GM12878 (cell line): Measurements from ENCODE around the gene CSK. TPM values are rescaled to one million over a fixed set of nuclear protein-coding genes. Genes with fewer than 3 reads are reported as not detected.

Source experiments
- BCL11A ChIP-seq: IDR thresholded peaks from 2 replicates; pipeline ENCODE4 v1.6.1; 2011; ENCODE audit warnings: low read depth, low read length
- BMI1 ChIP-seq: fragments of 450-650 bp; IDR thresholded peaks from 2 replicates; pipeline ENCODE4 v1.6.1; 2016; ENCODE audit warnings: mild to moderate bottlenecking, moderate library complexity, borderline replicate concordance
- CHD2 ChIP-seq: IDR thresholded peaks from 2 replicates; pipeline ENCODE4 v1.6.1; 2011; ENCODE audit warnings: low read depth, low read length, improper control_type of control experiment, borderline replicate concordance
- DPF2 ChIP-seq: fragments of 450-650 bp; IDR thresholded peaks from 2 replicates; pipeline ENCODE4 v1.6.1; 2017; ENCODE audit warnings: mild to moderate bottlenecking
- EP300 ChIP-seq, 2 experiments: fragments of 150-350 bp in 1 of 2; IDR thresholded peaks; 2 replicates each; pipeline ENCODE4 v1.6.1; 2011 to 2012; ENCODE audit warnings: low read depth in 2 of 2, low read length in 2 of 2, borderline replicate concordance in 1 of 2, improper control_type of control experiment in 1 of 2, inconsistent platforms in 1 of 2; ENCODE audit not compliant: control insufficient read depth in 1 of 2
- ETV6 ChIP-seq, 2 experiments: fragments of 450-650 bp in 1 of 2; IDR thresholded peaks in 1 of 2; conservative IDR thresholded peaks in 1 of 2; 2 replicates each; pipeline ENCODE4 v1.6.1; 2014; ENCODE audit warnings: antibody characterized with exemption in 1 of 2, borderline replicate concordance in 1 of 2, low read depth in 1 of 2, mild to moderate bottlenecking in 1 of 2, moderate library complexity in 1 of 2
- GATAD2B ChIP-seq: fragments of 450-650 bp; conservative IDR thresholded peaks from 2 replicates; pipeline ENCODE4 v1.6.1; 2017; ENCODE audit warnings: low read depth, mild to moderate bottlenecking, moderate library complexity
- HDGF ChIP-seq: fragments of 450-650 bp; IDR thresholded peaks from 2 replicates; pipeline ENCODE4 v1.6.1; 2016; ENCODE audit warnings: antibody characterized with exemption
- MTA2 ChIP-seq: fragments of 450-650 bp; IDR thresholded peaks from 2 replicates; pipeline ENCODE4 v1.6.1; 2016; ENCODE audit warnings: low read depth, mild to moderate bottlenecking, moderate library complexity
- MXI1 ChIP-seq: fragments of 150-350 bp; IDR thresholded peaks from 2 replicates; pipeline ENCODE4 v1.6.1; 2011; ENCODE audit warnings: low read depth, mild to moderate bottlenecking, inconsistent platforms, low read length, improper control_type of control experiment
- NR2F1 ChIP-seq: fragments of 450-650 bp; conservative IDR thresholded peaks from 2 replicates; pipeline ENCODE4 v1.6.1; 2017; ENCODE audit warnings: mild to moderate bottlenecking
- SMAD1 ChIP-seq: fragments of 450-650 bp; IDR thresholded peaks from 2 replicates; pipeline ENCODE4 v1.6.1; 2018; ENCODE audit warnings: mild to moderate bottlenecking, low read depth; ENCODE audit not compliant: partially characterized antibody
- STAT1 ChIP-seq: fragments of 450-650 bp; conservative IDR thresholded peaks from 2 replicates; pipeline ENCODE4 v1.6.1; 2014; ENCODE audit warnings: antibody characterized with exemption, mild to moderate bottlenecking
- TCF3 ChIP-seq: IDR thresholded peaks from 2 replicates; pipeline ENCODE4 v1.6.1; 2012; ENCODE audit warnings: low read depth, mild to moderate bottlenecking, low read length, borderline replicate concordance; ENCODE audit not compliant: insufficient read depth
- polyA plus RNA-seq, 11 experiments: library from polyadenylated mRNA; depleted of rRNA in 4 of 11; unstranded in 6 of 11; stranded (reverse) in 5 of 11; fragments of >200 nt; fragmentation: Nextera tagmentation in 4 of 11; fragmentation: Illumina TruSeq in 1 of 11; extraction: Ambion mirVana in 4 of 11; extraction: Trizol in 1 of 11; gene quantifications; 1 replicate in 1 of 11; 2 replicates in 10 of 11; pipeline versions ENCODE4 v1.2.1 to v1.2.3, GENCODE V29; 2011 to 2016; ENCODE audit warnings: inconsistent platforms in 2 of 11, missing spikeins in 2 of 11, low read depth in 1 of 11
- total RNA-seq, 4 experiments: library from RNA; depleted of rRNA in 3 of 4; stranded (reverse); fragments of >200 nt in 3 of 4; fragmentation: Illumina TruSeq in 1 of 4; extraction: Trizol in 1 of 4; gene quantifications; 2 replicates each; pipeline versions ENCODE4 v1.2.1 to v1.2.3, GENCODE V29; 2013 to 2021
- TF ChIP-seq, protein P1 (sequence below): fragments of 450-650 bp; IDR thresholded peaks from 2 replicates; pipeline ENCODE4 v1.6.1; 2017; ENCODE audit warnings: antibody characterized with exemption, mild to moderate bottlenecking, moderate library complexity
- TF ChIP-seq, protein P2 (sequence below): IDR thresholded peaks from 2 replicates; pipeline ENCODE4 v1.6.1; 2012; ENCODE audit warnings: low read depth, low read length, improper control_type of control experiment
- TF ChIP-seq, protein P3 (sequence below): fragments of 450-650 bp; conservative IDR thresholded peaks from 2 replicates; pipeline ENCODE4 v1.6.1; 2017; ENCODE audit warnings: mild to moderate bottlenecking, moderate library complexity
- TF ChIP-seq, protein P4 (sequence below): fragments of 450-650 bp; IDR thresholded peaks from 2 replicates; pipeline ENCODE4 v1.6.1; 2017; ENCODE audit warnings: mild to moderate bottlenecking, moderate library complexity

CSK gene
- total and polyA plus RNA-seq, 10 of the 15 experiments (the other 5 are each of a cell fraction or from before 2014, with no cell fraction given), result 3.4 to 327 (median 75.8) TPM

DNA sequence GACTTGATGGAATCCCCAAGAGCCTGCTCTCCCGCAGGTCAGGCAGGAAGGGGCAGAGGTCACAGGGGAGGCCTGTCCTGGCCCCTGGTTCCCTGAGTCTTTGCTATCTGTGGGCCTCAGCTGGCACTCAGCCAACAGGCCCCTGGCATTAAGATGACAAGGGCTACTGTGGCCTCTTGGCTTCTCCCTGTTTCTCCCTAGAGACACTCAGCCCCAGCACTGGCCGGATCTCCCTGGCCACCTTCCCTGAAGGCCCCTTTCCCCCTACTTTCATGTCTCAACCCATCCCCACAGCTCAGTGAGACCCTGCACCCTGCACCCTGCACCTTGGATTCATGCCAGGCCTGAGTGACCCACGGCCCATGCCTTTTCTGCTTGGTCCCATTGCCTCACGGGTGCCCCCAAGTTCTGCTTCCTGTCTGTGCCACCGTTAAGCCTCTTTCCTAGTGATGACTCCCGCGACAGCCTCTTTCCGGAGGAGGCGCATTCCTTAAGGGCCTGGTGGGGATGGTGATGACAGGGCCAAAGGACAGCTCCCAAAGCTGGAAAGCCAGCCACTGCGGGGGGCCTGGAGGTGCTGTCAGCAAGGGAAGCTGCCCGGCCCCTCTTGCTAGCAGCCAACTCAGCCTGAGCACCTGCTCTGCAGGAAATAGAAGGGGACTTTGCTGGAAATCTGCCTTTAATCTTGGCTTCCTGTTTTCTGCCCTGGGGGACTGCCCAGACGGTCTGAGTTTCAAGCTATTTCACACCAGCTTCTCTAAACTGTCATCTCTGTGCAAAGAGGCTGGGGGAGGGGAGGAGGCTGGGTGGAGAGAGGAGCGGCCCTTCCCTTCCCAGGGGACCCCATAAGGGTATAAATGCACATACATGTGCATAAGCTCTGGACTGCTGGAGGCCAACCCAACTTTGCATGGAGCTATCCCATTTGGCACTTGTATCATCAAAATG, 4.8 kb upstream of the CSK start (continued):
- TF ChIP-seq, protein P1, sequence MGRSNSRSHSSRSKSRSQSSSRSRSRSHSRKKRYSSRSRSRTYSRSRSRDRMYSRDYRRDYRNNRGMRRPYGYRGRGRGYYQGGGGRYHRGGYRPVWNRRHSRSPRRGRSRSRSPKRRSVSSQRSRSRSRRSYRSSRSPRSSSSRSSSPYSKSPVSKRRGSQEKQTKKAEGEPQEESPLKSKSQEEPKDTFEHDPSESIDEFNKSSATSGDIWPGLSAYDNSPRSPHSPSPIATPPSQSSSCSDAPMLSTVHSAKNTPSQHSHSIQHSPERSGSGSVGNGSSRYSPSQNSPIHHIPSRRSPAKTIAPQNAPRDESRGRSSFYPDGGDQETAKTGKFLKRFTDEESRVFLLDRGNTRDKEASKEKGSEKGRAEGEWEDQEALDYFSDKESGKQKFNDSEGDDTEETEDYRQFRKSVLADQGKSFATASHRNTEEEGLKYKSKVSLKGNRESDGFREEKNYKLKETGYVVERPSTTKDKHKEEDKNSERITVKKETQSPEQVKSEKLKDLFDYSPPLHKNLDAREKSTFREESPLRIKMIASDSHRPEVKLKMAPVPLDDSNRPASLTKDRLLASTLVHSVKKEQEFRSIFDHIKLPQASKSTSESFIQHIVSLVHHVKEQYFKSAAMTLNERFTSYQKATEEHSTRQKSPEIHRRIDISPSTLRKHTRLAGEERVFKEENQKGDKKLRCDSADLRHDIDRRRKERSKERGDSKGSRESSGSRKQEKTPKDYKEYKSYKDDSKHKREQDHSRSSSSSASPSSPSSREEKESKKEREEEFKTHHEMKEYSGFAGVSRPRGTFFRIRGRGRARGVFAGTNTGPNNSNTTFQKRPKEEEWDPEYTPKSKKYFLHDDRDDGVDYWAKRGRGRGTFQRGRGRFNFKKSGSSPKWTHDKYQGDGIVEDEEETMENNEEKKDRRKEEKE, result peak; percentile 67; the same call in 1 of the 2 replicates
- no peak for TF ChIP-seq STAT1
- TF ChIP-seq, protein P2, sequence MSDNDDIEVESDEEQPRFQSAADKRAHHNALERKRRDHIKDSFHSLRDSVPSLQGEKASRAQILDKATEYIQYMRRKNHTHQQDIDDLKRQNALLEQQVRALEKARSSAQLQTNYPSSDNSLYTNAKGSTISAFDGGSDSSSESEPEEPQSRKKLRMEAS, result no peak; the same call in 1 of the 2 replicates
- TF ChIP-seq, protein P3, sequence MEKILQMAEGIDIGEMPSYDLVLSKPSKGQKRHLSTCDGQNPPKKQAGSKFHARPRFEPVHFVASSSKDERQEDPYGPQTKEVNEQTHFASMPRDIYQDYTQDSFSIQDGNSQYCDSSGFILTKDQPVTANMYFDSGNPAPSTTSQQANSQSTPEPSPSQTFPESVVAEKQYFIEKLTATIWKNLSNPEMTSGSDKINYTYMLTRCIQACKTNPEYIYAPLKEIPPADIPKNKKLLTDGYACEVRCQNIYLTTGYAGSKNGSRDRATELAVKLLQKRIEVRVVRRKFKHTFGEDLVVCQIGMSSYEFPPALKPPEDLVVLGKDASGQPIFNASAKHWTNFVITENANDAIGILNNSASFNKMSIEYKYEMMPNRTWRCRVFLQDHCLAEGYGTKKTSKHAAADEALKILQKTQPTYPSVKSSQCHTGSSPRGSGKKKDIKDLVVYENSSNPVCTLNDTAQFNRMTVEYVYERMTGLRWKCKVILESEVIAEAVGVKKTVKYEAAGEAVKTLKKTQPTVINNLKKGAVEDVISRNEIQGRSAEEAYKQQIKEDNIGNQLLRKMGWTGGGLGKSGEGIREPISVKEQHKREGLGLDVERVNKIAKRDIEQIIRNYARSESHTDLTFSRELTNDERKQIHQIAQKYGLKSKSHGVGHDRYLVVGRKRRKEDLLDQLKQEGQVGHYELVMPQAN, result peak; percentile 34; the same call in 1 of the 2 replicates
- peak; percentile 55; the same call in 1 of the 2 replicates for TF ChIP-seq HDGF
- peak; percentile 75 for TF ChIP-seq GATAD2B
- peak; percentile 83 for TF ChIP-seq NR2F1
- 0 out of 2 replicates have a peak, but pooled peaks have one; percentile 18 for TF ChIP-seq BMI1
- peak; percentile 89 for TF ChIP-seq CHD2
- TF ChIP-seq TCF3, result 0 out of 2 replicates have a peak, but pooled peaks have one; percentile 21
- peak in 1 of 2 experiments; percentile 92; a peak in 2 of 4 replicates for TF ChIP-seq ETV6 (conservative IDR thresholded peaks at IDR 0.05 in 1 of 2, IDR thresholded peaks at IDR 0.05 in 1 of 2; ENCODE audit: borderline replicate concordance in 1 of 2, low read depth in 1 of 2)
- TF ChIP-seq, protein P4, sequence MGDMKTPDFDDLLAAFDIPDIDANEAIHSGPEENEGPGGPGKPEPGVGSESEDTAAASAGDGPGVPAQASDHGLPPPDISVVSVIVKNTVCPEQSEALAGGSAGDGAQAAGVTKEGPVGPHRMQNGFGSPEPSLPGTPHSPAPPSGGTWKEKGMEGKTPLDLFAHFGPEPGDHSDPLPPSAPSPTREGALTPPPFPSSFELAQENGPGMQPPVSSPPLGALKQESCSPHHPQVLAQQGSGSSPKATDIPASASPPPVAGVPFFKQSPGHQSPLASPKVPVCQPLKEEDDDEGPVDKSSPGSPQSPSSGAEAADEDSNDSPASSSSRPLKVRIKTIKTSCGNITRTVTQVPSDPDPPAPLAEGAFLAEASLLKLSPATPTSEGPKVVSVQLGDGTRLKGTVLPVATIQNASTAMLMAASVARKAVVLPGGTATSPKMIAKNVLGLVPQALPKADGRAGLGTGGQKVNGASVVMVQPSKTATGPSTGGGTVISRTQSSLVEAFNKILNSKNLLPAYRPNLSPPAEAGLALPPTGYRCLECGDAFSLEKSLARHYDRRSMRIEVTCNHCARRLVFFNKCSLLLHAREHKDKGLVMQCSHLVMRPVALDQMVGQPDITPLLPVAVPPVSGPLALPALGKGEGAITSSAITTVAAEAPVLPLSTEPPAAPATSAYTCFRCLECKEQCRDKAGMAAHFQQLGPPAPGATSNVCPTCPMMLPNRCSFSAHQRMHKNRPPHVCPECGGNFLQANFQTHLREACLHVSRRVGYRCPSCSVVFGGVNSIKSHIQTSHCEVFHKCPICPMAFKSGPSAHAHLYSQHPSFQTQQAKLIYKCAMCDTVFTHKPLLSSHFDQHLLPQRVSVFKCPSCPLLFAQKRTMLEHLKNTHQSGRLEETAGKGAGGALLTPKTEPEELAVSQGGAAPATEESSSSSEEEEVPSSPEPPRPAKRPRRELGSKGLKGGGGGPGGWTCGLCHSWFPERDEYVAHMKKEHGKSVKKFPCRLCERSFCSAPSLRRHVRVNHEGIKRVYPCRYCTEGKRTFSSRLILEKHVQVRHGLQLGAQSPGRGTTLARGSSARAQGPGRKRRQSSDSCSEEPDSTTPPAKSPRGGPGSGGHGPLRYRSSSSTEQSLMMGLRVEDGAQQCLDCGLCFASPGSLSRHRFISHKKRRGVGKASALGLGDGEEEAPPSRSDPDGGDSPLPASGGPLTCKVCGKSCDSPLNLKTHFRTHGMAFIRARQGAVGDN, result peak; percentile 82
- no peak; the same call in 1 of the 2 replicates for TF ChIP-seq MXI1
- peak; percentile 61 to 80; a peak in 3 of 4 replicates for TF ChIP-seq EP300 (IDR thresholded peaks at IDR 0.05; ENCODE audit: borderline replicate concordance in 1 of 2, control insufficient read depth in 1 of 2, low read depth in 2 of 2, low read length in 2 of 2)
- TF ChIP-seq BCL11A, result peak; percentile 42; the same call in 1 of the 2 replicates
- TF ChIP-seq DPF2, result peak; percentile 79; the same call in 1 of the 2 replicates
- peak; percentile 67; the same call in 1 of the 2 replicates for TF ChIP-seq MTA2
- peak; percentile 88 for TF ChIP-seq SMAD1
